Upper lobe of right lung (tissue), 1 donor: Measurements from ENCODE around the gene ERCC6L. TPM values are rescaled to one million over a fixed set of nuclear protein-coding genes. Genes with fewer than 3 reads are reported as not detected.

ENCODE experiments used
- ATAC-seq: fragments of 200-7000 bp; cut with Tn5 transposase; one replicate; pipeline ENCODE4 v1.9.1; 2020; ENCODE audit warnings: mild to moderate bottlenecking, moderate library complexity
- DNase-seq: peaks from one replicate; pipeline ENCODE4 v3.0.0-alpha.2; 2020
- H3K27ac ChIP-seq: fragments of 200-600 bp; one replicate; pipeline ENCODE4 v1.8.0; 2022
- H3K27me3 ChIP-seq: fragments of 200-600 bp; one replicate; pipeline ENCODE4 v1.8.0; 2022; ENCODE audit warnings: mild to moderate bottlenecking
- H3K36me3 ChIP-seq: fragments of 200-600 bp; one replicate; pipeline ENCODE4 v1.8.0; 2022
- H3K4me1 ChIP-seq: fragments of 200-600 bp; one replicate; pipeline ENCODE4 v1.8.0; 2022
- H3K4me3 ChIP-seq: fragments of 200-600 bp; one replicate; pipeline ENCODE4 v1.8.0; 2022; ENCODE audit warnings: mild to moderate bottlenecking
- H3K9me3 ChIP-seq: fragments of 200-600 bp; one replicate; pipeline ENCODE4 v1.8.0; 2022
- CTCF ChIP-seq: fragments of 200-600 bp; IDR thresholded peaks from one replicate; pipeline ENCODE4 v1.8.0; 2022; ENCODE audit warnings: antibody characterized with exemption
- intact Hi-C: fragments of 100-400 bp; cut with DNase I; formaldehyde crosslinking; loops from one replicate; pipeline ENCODE4 v1.11.0; 2022
- total RNA-seq: library from RNA; stranded (reverse); fragmentation: NEBNext Ultra II Directional; extraction: Animal tissue kit (Norgen Biotek cat#: 25700); gene quantifications from one replicate; pipeline ENCODE4 v1.2.1, GENCODE V29; 2021
- donor health status: DM: no; HTN: yes; CAD: no; lungs with severe emphysema.

Gene ERCC6L
- total RNA-seq, 1 donor from 2014 or later = not detected

GRCh38 chrX:72258174-72258573 is 19.3 kb upstream of the ERCC6L start:
- H3K4me1 ChIP-seq = no peaks in the 10 kb centered on the region
- no peak overlapping the region for H3K4me3 ChIP-seq
- no peak overlapping the region for H3K27ac ChIP-seq
- no peaks in the 10 kb centered on the region for H3K36me3 ChIP-seq
- H3K27me3 ChIP-seq = no peaks in the 10 kb centered on the region
- no peak for DNase-seq
- no peak for TF ChIP-seq CTCF
- ATAC-seq = no peak
- H3K9me3 ChIP-seq = no peaks in the 10 kb centered on the region
- intact Hi-C loops = no loop called here

GRCh38 chrX:72255864-72256263 is 17.0 kb upstream of the ERCC6L start:
- H3K4me1 ChIP-seq = no peaks in the 10 kb centered on the region
- intact Hi-C loops = no loop called here
- H3K9me3 ChIP-seq = no peaks in the 10 kb centered on the region
- no peak overlapping the region for H3K4me3 ChIP-seq
- no peaks in the 10 kb centered on the region for H3K36me3 ChIP-seq
- ATAC-seq (peak; percentile 15), DNase-seq (no peak)
- H3K27me3 ChIP-seq = no peaks in the 10 kb centered on the region
- no peak overlapping the region for H3K27ac ChIP-seq
- no peak for TF ChIP-seq CTCF

- no peaks in the 10 kb centered on the region for H3K27me3 ChIP-seq
- DNase-seq = peak; percentile 78
- ATAC-seq = peak; percentile 83
- H3K36me3 ChIP-seq = no peaks in the 10 kb centered on the region
- no peaks in the 10 kb centered on the region for H3K9me3 ChIP-seq
- H3K4me3 ChIP-seq = no peak overlapping the region
- intact Hi-C loops = no loop called here
- TF ChIP-seq CTCF = no peak
- no peaks in the 10 kb centered on the region for H3K4me1 ChIP-seq
- H3K27ac ChIP-seq = no peak overlapping the region
Observed at GRCh38 chrX:72255445-72255844, 16.6 kb upstream of the ERCC6L start.

- Histone ChIP-seq H3K4me3 (no peak overlapping the region), H3K27ac (no peak overlapping the region), H3K9me3 (no peaks in the 10 kb centered on the region), H3K4me1 (no peaks in the 10 kb centered on the region), H3K27me3 (no peaks in the 10 kb centered on the region), H3K36me3 (no peaks in the 10 kb centered on the region)
- intact Hi-C loops = no loop called here
- no peak for TF ChIP-seq CTCF
- DNase-seq = no peak
- ATAC-seq = no peak
Observed at GRCh38 chrX:72254816-72255215, 16.0 kb upstream of the ERCC6L start.

- Histone ChIP-seq H3K27me3 (no peaks in the 10 kb centered on the region), H3K4me3 (no peak overlapping the region), H3K27ac (no peak overlapping the region), H3K36me3 (no peaks in the 10 kb centered on the region), H3K4me1 (no peaks in the 10 kb centered on the region), H3K9me3 (no peaks in the 10 kb centered on the region)
- DNase-seq = no peak
- intact Hi-C loops = no loop called here
- ATAC-seq = no peak
- TF ChIP-seq CTCF = no peak
Observed at GRCh38 chrX:72253686-72254085, 14.9 kb upstream of the ERCC6L start.

- intact Hi-C loops = no loop called here
Observed at GRCh38 chrX:72247206-72247942, 8.5 kb upstream of the ERCC6L start.

More at GRCh38 chrX:72247206-72247942, 8.5 kb upstream of the ERCC6L start:
- Histone ChIP-seq H3K27ac (no peak overlapping the region), H3K4me1 (no peaks in the 10 kb centered on the region), H3K36me3 (no peaks in the 10 kb centered on the region), H3K27me3 (no peaks in the 10 kb centered on the region), H3K4me3 (no peak overlapping the region), H3K9me3 (no peaks in the 10 kb centered on the region)
- ATAC-seq (peak; percentile 74), DNase-seq (peak; percentile 65)
- TF ChIP-seq CTCF = no peak
